ENCODE results near the gene UNC5C.

The UNC5C gene

DNA sequence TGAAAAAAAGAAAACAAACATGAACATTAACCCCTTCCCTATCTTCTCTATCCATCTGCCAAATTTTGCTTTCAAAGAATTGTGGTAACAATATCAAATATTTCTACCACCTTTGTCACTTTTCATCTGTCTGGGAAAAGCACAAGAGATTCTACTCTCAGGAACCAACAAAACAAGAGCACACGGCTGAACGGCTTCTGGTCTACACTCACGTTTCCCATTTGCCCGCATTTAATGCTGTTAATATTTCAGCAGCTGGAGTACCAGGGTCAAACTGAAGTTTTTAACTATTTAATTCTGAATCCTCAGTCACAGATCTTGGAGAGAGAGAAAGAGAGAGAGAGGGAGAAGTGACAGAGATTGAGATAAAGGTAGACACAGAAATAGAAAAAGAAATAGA, 91.4 kb downstream of the UNC5C start:
- no peak for DNase-seq

- DNase-seq, result no peak
Measured at GRCh38 chr4:95450294-95450693, 98.5 kb downstream of the UNC5C start.

GRCh38 chr4:95446173-95446572, 102.6 kb downstream of the UNC5C start:
- no peak for DNase-seq

DNA sequence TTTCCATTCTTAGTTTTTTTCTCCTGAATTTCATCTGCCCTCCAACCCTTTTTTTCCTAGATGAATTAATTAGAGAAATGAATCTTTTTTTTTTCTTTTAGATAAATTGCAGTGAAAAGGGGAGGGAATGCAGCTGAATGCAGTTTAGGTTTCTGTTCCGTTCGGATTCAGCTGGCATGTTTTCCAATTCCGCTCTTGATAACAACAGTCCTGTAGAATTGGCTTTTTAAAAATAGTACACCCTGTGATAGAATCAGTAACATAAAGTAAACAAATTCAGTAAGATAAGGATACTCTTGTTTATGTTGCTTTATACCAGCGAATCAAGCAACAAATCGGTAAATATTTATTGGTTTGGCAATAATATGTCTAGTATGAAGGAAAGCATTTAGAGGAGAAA, 103.5 kb downstream of the UNC5C start:
- no peak for DNase-seq

GRCh38 chr4:95444812-95445211, 104.0 kb downstream of the UNC5C start:
- no peak for DNase-seq

GRCh38 chr4:95439896-95440295, 108.9 kb downstream of the UNC5C start:
- DNase-seq, result no peak

- no peak for DNase-seq
Measured at GRCh38 chr4:95439071-95439470, 109.7 kb downstream of the UNC5C start.

DNA sequence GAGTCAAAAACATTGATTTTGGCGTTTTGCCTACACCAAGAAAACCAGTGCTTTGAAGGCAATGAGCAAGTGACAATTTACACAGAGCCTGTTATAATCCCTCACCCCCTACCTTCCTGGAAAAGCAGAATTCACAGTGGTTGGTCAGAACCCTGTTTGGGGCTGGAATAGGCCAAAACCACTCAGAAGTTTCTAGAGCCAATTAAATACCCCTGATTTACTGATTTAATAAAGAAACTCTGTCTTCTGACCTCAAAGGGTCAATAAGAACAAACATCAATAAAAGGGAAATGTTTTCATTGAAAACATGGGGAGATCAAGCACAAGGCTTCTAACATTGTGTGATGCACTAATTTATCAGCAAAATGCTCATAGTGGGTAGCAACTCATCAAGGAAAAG, 116.3 kb downstream of the UNC5C start:
- no peak for DNase-seq

DNA sequence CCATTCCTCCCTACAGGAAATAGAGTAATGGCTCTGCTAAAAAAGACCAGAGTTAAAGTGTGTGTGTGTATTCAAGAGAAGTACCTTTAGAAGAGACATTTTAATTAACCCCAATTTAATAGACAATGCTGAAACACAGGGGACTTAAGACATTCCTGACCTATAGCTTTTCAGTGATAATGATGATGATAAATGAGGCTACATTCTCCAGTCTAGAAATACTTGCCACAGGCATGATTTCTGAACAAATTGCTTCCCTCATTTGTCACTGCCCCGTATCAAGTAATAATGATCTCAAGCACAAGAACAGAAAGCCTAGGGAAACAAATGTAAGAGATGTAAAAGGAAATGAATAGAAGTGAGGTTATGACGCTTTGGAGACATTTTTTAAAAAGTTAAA, 117.1 kb downstream of the UNC5C start:
- DNase-seq, result no peak

GRCh38 chr4:95429416-95429815, 119.4 kb downstream of the UNC5C start:
- no peak for DNase-seq

- DNase-seq, result no peak
Measured at GRCh38 chr4:95428291-95429070, 120.3 kb downstream of the UNC5C start.

GRCh38 chr4:95426455-95426854, 122.3 kb downstream of the UNC5C start:
- no peak for DNase-seq

DNA sequence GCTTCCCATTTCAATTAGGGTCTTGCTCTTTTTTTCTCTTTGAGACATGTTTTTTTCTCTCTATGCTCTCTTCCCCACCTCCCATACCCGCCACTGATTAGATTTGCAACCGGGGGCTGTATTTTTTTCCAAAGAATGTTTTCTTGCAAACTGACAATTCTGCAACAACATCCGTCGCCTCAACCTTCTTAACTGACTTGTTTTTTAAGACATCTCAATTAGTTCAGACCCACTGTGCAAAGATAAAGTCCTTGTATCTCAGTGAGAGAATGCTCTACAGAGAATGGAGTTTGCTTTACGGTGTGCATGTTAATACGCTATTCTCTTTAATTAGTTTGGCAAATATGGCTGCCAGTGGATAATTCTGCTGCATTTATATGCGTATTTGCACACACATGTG, 126.3 kb downstream of the UNC5C start:
- DNase-seq, result no peak

DNA sequence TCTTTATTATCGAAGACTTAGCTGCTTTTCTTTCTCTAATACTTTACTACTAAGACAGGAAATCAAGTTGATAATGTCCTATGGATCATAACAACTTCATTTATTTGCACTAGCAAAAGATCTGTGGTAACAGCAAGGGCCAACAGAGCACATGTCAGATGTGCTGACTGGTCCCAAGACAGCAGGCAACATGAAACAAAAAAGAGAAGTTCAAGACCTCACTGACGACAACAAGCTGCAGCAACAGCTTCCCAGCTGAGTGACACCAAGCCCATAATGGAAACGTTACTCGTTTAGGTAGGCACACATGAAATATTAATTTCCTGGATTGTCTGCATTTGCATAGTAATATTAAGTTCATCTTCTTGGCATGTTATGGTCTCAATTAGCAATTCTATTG, 126.9 kb downstream of the UNC5C start:
- DNase-seq, result no peak

- no peak for DNase-seq
Measured at GRCh38 chr4:95417531-95417930, 131.2 kb downstream of the UNC5C start.

GRCh38 chr4:95415346-95415771, 133.4 kb downstream of the UNC5C start:
- no peak for DNase-seq

DNA sequence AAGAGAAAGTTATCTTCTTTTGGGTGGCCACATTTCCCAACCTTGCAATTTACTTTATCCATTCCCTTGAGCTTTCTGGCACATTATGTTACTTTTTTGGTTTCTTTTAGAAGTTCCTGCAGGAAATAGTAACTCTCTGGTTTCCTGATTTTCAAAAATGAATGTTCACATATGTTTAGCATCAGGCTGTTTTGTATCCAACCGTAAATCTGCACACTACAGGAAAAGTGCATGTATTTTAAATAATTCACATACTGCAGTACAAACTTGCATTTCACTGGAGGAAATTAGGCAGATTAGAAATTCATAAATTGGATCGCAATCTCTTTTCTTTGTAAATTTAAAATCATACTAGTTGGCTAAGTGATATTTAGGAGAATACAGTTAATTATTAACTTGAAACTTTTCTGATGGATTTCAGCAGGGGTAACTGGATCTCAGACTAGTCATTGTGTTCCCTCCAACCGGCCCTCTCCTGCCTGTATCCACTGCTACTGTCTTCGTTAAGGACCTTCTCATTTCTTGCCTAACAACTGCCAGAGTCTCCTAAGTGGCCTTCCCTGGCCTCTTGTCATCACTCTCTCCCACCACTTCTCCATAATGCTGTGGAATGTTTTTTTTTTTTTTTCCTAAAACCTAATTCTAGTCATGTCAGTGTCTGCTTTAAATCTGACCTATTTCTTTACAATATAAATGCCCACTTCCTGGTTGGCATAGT, 137.2 kb downstream of the UNC5C start:
- no peak for DNase-seq

DNA sequence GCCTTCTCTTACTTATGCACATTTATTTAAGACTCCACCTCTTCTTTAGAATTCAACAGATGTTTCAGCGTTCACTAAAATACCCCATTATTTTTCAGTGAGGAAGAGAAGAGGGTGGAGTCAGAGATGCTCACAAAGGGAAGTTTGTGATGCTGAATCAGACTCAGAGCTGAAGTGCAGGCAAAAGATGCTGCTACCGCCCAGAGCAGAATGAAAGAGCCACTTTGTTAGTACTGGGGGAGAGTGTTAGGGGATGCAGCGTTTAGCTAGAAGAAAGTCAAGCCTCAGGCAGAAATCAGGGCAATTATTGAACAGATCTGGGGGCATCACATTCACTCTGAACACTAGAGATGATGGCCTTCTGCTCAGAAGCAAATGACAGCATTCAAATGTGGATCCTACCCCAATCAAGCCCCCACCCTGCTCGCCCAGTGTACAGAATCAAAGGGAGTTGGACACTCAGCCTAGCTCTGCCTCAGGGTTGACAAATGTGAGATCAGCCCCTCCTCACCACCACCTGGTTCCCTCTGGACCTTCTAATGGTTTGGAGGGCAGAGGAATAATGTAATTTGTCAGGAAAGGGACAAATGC, 138.3 kb downstream of the UNC5C start:
- no peak for DNase-seq

GRCh38 chr4:95409750-95410149, 139.0 kb downstream of the UNC5C start:
- no peak for DNase-seq

- no peak for DNase-seq
Measured at GRCh38 chr4:95409127-95409526, 139.6 kb downstream of the UNC5C start.

DNA sequence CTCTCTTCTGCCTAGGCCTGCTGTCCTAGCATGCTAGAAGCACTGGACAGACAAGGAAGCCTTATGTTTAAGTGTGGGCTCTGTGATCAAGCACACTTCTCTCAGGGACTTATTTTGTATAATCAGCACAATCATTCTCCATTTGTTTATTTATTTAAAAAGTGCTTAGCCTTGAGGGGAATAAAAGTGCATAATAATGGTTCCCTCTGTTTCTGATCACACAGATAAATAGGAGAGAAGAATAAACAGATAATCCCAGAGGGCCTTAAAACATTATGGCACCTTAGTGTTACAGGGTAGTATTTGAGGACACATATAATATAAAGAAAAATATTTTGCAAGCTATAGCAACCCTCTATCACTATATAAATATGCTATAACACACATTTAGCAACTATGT, 146.5 kb downstream of the UNC5C start:
- no peak for DNase-seq

DNA sequence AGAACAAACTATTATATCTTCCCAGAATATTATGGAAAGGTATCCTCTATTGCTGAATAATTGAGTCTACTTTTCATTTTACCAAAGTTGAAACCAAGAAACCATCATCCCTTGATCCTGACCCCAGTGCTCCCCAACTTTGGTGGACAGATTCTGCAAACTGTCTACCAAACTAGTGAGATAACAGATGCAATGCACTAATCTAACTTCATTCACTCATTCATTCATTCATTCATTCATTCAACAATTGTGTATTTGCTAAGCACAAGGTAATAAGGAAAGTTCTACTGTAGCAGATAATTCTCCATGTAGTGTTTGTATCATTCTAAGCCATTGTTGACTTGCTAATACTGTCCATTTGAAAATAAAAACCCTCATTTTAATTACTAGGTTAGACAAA, 150.6 kb downstream of the UNC5C start:
- no peak for DNase-seq

DNA sequence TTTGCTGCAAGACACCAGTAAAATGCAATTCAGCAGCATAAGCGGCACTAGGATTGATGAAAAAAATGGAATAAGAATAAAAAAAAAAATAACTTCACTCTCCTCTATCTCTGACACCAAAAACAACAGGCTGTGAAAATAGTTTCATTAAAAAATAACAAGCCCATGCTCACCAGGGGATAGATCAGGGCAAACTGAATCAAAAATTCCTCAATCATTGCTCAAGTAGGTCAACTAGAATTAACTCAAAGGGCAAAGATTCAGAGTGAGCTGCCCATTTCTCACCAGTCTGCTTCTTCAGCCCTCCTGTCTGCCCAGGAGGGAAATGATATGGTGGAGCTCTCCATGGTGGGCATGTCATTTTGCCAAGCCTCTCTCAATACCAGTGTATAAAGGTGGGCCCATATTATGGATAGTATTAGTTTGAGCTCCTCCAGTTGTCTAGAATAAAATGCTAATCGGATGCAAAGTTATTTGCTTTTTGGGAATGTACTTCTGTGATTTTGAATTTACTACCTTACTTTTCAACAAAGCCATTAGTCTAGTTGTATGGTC, 153.9 kb downstream of the UNC5C start:
- DNase-seq, result no peak

DNA sequence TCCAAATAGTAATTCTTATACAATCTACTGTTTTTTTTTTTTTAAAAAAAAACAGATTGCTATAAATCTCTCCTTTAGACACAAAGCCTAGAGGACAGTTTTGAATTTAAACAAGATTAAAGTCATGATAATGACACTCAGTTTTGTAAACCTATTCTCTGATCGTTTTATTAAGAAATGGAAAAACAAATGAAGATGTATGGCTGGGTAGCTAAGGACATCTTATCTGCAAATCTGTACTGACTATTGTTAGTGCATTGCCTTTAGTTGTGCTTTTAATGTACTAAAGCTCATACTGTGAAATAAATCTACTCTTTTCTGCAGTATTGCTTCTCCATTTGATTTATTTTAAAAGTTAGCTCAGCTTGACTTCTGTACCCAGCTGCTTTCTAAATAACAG, 155.0 kb downstream of the UNC5C start:
- no peak for DNase-seq
